ENCODE measurements around the gene NPIPB6.

NPIPB6 gene

DNA sequence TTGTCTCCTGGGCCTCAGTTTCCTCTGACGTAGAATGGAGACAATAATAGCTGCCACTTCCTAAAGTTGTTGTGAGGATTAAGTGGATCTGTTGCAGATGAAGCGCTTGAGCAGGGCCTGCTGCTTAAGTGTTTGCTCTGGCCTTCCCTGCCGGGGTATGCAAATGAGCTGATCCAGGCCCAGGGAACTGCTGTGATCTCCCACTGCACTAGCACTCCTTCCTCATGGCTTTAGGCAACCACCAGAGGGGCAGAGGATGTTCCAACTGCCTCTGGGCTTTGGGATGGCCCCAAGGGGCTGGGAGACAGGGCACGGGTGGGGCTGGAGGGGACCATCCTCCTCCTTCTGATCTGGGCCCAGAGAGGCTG, 64.8 kb downstream of the NPIPB6 start:
- DNase-seq (ENCODE audit: low read depth in 2 of 2) = no peak

DNA sequence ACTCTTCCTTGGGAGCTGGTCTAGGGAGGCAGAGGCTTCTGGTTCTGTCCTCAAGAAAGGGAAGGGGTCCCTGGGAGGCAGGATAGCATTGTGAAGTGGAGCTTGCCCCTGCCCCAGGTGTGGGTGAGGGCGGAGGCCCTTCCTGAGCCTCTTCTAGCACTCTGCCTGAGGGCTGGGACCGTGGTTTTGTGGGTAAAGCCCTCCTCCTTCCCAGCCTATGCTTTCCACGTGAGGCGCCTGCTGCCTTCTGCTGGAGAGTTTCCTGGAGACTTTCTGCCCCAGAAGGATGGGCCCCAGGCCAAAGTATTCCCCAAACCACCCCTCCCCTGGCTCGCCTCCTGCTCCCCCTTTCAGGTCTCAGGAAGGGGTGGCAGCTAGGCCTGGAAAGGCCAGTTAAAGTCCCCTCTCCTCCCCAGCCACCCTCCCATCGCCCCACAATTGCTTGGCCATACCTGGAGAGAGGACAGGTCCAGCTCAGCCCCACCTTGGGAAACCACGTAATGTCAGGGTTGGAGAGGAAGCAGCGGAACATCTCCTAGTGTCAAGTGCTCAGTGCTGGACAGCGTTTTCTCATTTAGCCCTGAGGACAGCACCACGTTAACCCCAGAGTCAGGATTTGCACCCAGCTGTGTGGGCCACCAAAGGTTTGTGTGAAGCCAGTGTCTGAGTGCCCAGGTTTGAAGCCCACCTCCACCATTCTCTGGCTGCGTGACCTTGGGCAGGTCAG, 65.4 kb downstream of the NPIPB6 start:
- no peak for DNase-seq (ENCODE audit: low read depth in 2 of 2)

DNA sequence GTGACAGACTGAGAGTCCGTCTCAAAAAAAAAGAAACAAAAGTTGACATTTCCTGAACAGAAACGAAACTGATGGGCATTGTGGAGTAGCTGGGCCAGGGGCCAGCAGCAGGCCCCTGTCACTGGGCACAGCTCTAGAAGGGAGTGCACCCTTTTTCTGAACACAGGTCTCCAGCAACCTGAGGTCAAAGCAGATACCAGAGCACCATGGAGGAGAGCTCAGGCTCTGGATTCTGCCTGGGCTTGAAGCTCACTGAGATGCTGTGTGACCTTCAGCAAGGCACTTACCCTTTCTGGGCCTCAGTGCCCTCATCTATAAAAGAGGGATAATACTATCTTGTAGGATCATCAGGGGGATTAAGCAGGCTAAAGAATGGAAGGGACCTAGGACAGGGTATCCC, 66.0 kb downstream of the NPIPB6 start:
- no peak for DNase-seq (ENCODE audit: low read depth in 2 of 2)

DNA sequence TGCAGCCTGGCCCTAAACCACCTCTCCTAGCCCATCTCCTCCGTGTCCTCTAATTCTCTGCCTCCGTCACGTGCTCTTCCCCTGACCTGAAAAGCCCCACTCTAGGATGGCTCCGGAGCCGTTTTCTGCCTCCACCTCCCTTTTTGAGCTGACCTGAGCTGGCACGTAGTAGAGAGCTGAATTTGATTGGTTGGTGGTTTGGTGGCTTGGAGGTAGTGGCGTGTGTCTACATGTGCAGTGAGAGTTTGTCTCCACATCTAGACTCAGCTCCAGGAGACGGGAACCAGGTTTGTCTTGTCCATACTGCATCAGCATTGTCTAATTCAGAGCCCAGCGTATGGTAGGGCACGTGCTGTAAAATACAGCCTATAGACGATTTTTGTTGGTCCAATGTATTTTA, 68.0 kb downstream of the NPIPB6 start:
- DNase-seq (ENCODE audit: low read depth in 2 of 2) = no peak

DNA sequence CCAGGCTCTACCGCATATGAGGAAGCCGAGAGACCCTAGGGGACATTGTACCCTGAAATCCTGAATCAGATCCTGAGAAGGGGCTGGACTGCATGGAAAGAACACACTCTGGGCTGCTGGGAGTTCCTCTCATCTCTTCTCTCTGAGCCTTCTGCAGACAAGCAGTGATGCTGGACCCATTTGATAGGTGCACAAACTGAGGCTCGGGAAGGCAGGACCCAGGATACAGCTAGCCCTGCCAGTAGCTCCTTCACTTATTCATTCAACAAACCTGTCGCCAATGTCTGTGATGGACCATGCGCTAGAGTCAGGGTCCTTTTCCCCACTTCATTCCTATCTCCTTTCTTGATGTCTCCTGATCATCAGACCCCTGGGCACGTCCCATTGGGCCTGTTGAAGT, 69.1 kb downstream of the NPIPB6 start:
- no peak for DNase-seq (ENCODE audit: low read depth in 2 of 2)

- no peak for DNase-seq (ENCODE audit: low read depth in 2 of 2)
These were observed 69.7 kb downstream of the NPIPB6 start for GRCh38 chr16:28293601-28293960.

DNA sequence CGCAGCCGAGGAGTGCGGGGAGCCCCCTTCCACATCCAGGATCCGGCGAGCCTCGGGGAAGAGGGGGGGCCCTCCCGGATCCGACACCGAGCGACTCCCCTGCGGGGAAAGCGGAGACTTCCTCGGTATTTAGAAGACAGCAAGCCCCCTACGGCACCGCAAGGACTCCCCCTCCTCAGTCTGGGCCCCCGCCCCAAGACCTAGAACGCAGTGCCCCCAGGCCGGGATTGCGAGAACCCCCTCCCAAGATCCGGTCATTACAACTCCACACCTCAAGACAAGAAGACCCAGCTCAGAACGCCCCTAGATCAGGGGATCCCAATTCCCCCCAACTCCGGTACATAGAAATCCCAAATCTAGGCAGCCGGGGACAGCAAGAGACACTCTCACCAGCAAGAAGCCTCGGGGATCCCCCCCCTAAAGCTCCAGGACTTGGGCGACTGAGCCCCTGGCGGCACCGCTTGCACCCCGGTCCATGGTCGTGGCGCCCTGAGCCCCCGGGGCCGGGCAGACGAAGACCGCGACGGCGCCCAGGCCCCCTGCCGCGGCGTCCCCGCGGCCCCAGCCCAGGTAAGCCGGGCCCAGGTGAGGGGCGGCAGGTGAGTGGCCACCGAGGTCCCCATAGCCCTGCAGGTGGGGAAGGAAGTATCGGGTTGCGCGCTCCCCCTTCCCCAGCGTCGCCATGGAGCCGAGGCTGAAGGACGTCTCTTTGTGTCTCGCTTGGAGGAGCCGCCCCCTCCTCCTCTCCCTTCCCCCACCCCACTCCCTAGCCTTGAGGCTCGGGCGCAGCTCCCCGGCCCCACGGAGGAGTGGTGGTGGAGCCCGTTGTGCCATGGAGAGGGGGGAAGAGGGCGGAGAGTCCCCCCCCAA, 70.3 kb downstream of the NPIPB6 start:
- DNase-seq (ENCODE audit: low read depth in 2 of 2) = no peak

All from activated CD4-positive, alpha-beta T cell treated with anti-CD3 and anti-CD28 coated beads for 24 hours (primary cell).